ENCODE results near the gene YIF1B. TPM values are rescaled to one million over a fixed set of nuclear protein-coding genes. Genes with fewer than 3 reads are reported as not detected.

The YIF1B gene
- polyA plus RNA-seq, 1 donor (not counting 4 experiments of a cell fraction or from before 2014, with no cell fraction given): 38.1 TPM

GRCh38 chr19:38277549-38277948 is 38.2 kb downstream of the YIF1B start:
- Histone ChIP-seq H3K4me1 (ENCODE audit: control insufficient read depth, extremely low read depth, insufficient read depth, low read length) (peaks cover 33% of the 10 kb centered on the region), H3K9ac (ENCODE audit: control insufficient read depth, extremely low read depth, insufficient read depth, low read length) (no peak overlapping the region), H3K27ac (ENCODE audit: control insufficient read depth, insufficient read depth, low read length) (no peak overlapping the region), H3K4me3 (ENCODE audit: control insufficient read depth in 2 of 3, extremely low read depth in 1 of 3, insufficient read depth in 2 of 3, low read depth in 1 of 3, low read length in 3 of 3) (no peak overlapping the region), H3K27me3 (ENCODE audit: control insufficient read depth, extremely low read depth, insufficient read depth, low read length) (no peaks in the 10 kb centered on the region), H3K9me3 (ENCODE audit: control insufficient read depth, low read depth, low read length) (no peaks in the 10 kb centered on the region), H4K20me1 (ENCODE audit: control insufficient read depth, extremely low read depth, insufficient read depth, low read length) (peaks cover 46% of the 10 kb centered on the region), H3K4me2 (ENCODE audit: control insufficient read depth, extremely low read depth, insufficient read depth, low read depth, low read length) (no peak overlapping the region), H2AFZ (ENCODE audit: control insufficient read depth, low read length) (no peak overlapping the region), H3K9me1 (ENCODE audit: control insufficient read depth, extremely low read depth, insufficient read depth, low read length) (peaks cover 8% of the 10 kb centered on the region), H3K79me2 (ENCODE audit: control insufficient read depth, insufficient read depth, low read length) (peaks cover 96% of the 10 kb centered on the region), H3K36me3 (ENCODE audit: control insufficient read depth in 2 of 2, extremely low read depth in 1 of 2, insufficient read depth in 2 of 2, low read length in 2 of 2) (peaks cover 13 to 46% of the 10 kb centered on the region in 2 experiments)
- TF ChIP-seq CTCF (optimal IDR thresholded peaks at IDR 0.05 in 1 of 3, IDR thresholded peaks at IDR 0.05 in 1 of 3, conservative IDR thresholded peaks at IDR 0.05 in 1 of 3; ENCODE audit: extremely low read depth in 1 of 3, insufficient read depth in 2 of 3, low read length in 3 of 3) (no peak), EZH2 (IDR thresholded peaks at IDR 0.05; ENCODE audit: low read length) (no peak)
- dilution Hi-C loops (cut with MboI; ENCODE audit: extremely low pct_ligation_motif_present, low sequenced_read_pairs): no loop called here
- DNase-seq (ENCODE audit: low read depth, low spot score) (no peak), FAIRE-seq (no peak)

- dilution Hi-C loops (cut with MboI; ENCODE audit: extremely low pct_ligation_motif_present, low sequenced_read_pairs): no loop called here
- Histone ChIP-seq H2AFZ (ENCODE audit: control insufficient read depth, low read length) (no peak overlapping the region), H3K9ac (ENCODE audit: control insufficient read depth, extremely low read depth, insufficient read depth, low read length) (no peak overlapping the region), H3K4me3 (ENCODE audit: control insufficient read depth in 2 of 3, extremely low read depth in 1 of 3, insufficient read depth in 2 of 3, low read depth in 1 of 3, low read length in 3 of 3) (no peak overlapping the region), H3K4me2 (ENCODE audit: control insufficient read depth, extremely low read depth, insufficient read depth, low read depth, low read length) (no peak overlapping the region), H4K20me1 (ENCODE audit: control insufficient read depth, extremely low read depth, insufficient read depth, low read length) (peaks cover 41% of the 10 kb centered on the region), H3K27me3 (ENCODE audit: control insufficient read depth, extremely low read depth, insufficient read depth, low read length) (no peaks in the 10 kb centered on the region), H3K36me3 (ENCODE audit: control insufficient read depth in 2 of 2, extremely low read depth in 1 of 2, insufficient read depth in 2 of 2, low read length in 2 of 2) (peaks cover 13 to 41% of the 10 kb centered on the region in 2 experiments), H3K9me1 (ENCODE audit: control insufficient read depth, extremely low read depth, insufficient read depth, low read length) (peaks cover 8% of the 10 kb centered on the region), H3K9me3 (ENCODE audit: control insufficient read depth, low read depth, low read length) (no peaks in the 10 kb centered on the region), H3K27ac (ENCODE audit: control insufficient read depth, insufficient read depth, low read length) (no peak overlapping the region), H3K79me2 (ENCODE audit: control insufficient read depth, insufficient read depth, low read length) (peaks cover 96% of the 10 kb centered on the region), H3K4me1 (ENCODE audit: control insufficient read depth, extremely low read depth, insufficient read depth, low read length) (peaks cover 33% of the 10 kb centered on the region)
- no peak for DNase-seq (ENCODE audit: low read depth, low spot score)
- no peak for TF ChIP-seq EZH2 (IDR thresholded peaks at IDR 0.05; ENCODE audit: low read length)
- no peak for TF ChIP-seq CTCF (optimal IDR thresholded peaks at IDR 0.05 in 1 of 3, IDR thresholded peaks at IDR 0.05 in 1 of 3, conservative IDR thresholded peaks at IDR 0.05 in 1 of 3; ENCODE audit: extremely low read depth in 1 of 3, insufficient read depth in 2 of 3, low read length in 3 of 3)
- FAIRE-seq: no peak
Observed at GRCh38 chr19:38276942-38277517, 38.7 kb downstream of the YIF1B start.
